ENCODE data around the gene CDC25A.
A peak's percentile ranks its signal among the peaks of the same experiment; 100 is the strongest.

CDC25A gene

DNA sequence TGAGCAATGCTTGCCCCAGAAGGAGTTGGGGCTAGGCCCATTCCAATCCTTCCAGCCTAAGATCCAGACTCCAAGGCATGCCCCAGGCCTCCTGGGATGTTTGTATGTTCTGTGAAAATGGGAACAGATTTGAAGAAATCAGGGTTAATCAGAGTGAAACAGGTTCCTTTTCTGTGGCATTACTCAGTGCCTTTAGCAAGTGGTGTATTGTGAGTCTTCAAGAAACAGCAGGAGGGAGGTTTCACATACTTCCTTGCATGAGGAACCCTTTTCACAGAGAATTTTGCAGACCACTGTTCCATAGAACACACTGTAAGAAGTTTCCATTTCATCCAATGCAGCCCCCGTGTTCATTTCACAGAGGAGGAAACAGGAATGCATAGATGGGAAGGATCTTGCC is 8.4 kb upstream of the CDC25A start:
- no peak for DNase-seq (ENCODE audit: low read depth in 3 of 3)

DNA sequence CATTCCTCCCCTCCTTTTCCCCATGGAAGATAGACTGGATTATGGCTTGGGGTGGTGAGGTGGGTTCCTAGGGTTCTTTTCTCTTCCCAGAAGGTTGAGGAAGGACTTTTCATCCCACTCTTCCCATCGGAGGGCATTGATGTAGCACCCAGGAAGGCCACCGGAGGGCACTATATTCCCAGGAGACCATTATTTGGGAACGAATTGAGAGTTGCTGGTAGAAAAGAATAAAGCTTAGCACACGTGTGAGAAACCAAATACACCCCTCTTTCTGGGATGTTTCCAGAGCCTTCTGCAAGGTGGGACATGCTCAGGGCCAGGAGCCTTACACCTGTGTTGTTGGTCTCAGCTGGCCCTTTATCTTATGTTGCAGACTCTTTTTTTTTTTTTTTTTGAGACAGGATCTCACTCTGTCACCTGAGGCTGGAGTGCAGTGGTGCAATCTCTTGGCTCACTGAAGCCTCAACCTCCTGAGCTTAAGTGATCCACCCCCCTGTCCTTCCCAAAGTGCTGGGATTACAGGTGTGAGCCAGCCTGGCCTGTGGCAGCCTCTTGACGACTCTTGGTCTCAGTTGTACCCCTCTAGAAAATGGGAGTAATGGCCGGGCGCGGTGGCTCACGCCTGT is 6.3 kb upstream of the CDC25A start:
- DNase-seq (ENCODE audit: low read depth in 3 of 3): peak in 1 of 3 experiments; percentile 23

DNA sequence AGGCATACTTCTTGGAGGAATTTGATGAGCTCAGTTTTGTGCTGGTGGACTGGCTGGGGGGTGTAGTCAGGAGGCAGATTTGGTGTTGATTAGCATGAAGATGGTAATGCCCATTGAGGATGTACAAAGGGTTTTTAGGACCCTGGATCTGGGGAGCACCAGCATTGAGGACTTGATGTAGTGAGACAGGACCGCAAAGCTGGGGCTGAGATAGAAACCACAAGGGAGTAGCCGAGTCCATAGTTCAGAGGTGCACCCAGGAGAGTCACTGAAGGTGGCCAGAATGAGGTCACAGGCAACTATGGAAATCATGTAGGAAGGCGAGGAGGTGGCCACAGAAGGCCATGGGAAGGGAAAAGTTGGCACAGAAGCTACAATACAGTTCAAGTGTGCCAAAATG is 2.7 kb upstream of the CDC25A start:
- no peak for DNase-seq (ENCODE audit: low read depth in 3 of 3)

DNA sequence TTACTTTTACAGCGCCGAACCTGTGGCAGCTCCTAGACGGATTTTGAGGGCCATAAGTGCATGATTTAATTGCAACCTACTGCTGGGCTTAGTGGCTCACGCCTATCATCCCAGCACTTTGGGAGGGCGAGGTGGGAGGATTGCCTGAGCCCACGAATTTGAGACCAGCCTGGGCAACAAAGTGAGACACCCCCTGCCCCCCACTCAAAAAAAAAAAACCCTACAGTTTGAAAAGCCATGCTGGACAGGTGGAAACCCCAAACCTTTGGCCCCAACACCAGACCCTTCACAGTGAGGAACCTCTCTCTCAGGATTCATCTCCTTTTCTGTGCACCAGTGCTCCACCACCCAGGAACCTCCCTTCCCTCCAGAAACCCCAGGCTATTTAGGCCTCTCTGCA is 1.1 kb upstream of the CDC25A start:
- no peak for DNase-seq (ENCODE audit: low read depth in 3 of 3)

- peak in 2 of 3 experiments; percentile 4 to 32 for DNase-seq (ENCODE audit: low read depth in 3 of 3)
Measured at GRCh38 chr3:48187579-48188265, 495 bp downstream of the CDC25A start.

GRCh38 chr3:48187301-48187578 is 977 bp downstream of the CDC25A start:
- DNase-seq (ENCODE audit: low read depth in 3 of 3): no peak

DNA sequence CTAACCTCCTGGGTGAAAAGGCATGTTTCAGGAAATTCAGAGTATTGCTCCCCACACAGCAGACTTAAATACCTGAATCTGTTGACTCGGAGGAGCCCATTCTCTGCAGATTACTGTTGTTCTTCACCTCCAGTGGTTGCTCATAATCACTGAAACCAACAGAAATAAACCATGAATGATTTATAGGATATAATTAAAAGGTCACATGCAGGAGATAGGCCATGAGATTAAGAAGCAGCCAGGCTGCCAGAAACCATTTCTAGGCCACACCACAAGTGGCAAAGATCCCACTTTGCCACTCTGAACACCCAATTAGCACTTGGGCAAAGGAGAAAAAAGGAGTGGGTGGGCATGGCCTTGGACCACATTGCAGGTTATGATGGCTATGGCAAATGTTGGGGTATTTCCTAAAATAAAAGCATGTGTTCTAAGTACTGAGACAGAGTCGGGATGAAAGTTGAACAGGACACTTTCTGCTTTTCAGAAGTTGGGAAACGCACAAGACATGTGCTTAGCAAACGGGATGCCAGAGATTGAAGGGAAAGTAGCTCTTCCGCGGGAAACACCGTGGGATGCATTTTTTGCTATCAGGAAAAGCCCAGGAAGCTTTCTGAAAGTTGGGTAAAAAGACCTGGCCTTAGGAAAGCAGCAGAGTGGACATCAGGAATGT is 1.5 kb downstream of the CDC25A start:
- no peak for DNase-seq (ENCODE audit: low read depth in 3 of 3)

- no peak for DNase-seq (ENCODE audit: low read depth in 3 of 3)
Measured at GRCh38 chr3:48185129-48185528, 3.1 kb downstream of the CDC25A start.

GRCh38 chr3:48184299-48184698 is 3.9 kb downstream of the CDC25A start:
- no peak for DNase-seq (ENCODE audit: low read depth in 3 of 3)

- no peak for DNase-seq (ENCODE audit: low read depth in 3 of 3)
Measured at GRCh38 chr3:48180531-48181253, 7.5 kb downstream of the CDC25A start.

GRCh38 chr3:48180021-48180420 is 8.2 kb downstream of the CDC25A start:
- DNase-seq (ENCODE audit: low read depth in 3 of 3): no peak

GRCh38 chr3:48178072-48178471 is 10.1 kb downstream of the CDC25A start:
- no peak for DNase-seq (ENCODE audit: low read depth in 3 of 3)

DNA sequence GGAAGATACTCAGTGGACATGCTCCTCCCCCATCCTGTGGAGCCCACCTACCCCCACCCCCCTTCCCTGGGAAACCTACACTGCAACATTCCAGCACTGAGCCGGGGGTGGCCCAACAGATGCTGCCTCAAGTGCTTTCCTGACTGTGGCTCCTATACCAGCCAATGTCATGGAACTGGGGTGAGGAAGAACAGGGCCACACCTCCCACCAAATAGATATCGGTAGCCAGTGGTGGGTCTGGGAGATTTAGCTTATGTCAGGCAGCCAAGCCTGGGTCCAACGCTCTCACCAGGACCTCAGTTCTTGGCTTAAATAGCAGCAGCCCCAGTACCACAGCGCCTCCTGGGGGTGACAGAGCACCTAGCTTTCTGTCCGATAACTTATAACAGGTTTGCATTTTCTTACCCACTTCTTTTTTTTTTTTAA is 30.3 kb downstream of the CDC25A start:
- DNase-seq (ENCODE audit: low read depth in 3 of 3): peak in 1 of 3 experiments; percentile 33

DNA sequence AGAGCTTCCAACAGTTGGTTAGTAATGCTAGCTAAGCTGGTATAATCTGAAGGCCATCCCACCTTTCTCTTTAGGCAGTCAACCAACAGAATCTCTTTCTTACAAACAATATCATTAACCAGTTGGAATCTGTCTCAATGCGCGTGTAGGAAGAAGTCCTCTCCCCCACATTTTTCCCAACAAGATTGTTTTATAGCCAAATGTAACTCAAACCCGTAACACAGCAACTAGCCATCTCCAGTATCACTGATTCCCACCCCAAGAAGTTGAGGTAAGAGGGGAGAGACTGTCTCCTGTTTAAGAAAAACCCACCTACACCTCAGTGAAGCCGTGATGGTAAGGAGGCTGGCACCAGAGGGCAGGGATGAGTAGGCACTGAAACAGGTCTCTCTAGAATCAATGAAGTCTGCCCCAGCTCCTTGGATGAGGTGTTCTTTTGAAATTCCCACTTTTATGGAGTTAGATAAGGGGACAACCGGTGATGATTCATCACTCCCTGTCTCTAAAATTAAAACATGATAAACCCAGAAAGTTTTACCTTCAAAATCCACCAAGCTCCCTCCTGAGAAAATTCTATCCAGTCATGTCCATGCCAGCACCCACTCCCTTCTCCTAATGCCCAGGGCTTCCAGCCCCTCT is 30.9 kb downstream of the CDC25A start:
- DNase-seq (ENCODE audit: low read depth in 3 of 3): no peak

- no peak for DNase-seq (ENCODE audit: low read depth in 3 of 3)
Measured at GRCh38 chr3:48156163-48156562, 32.1 kb downstream of the CDC25A start.

DNA sequence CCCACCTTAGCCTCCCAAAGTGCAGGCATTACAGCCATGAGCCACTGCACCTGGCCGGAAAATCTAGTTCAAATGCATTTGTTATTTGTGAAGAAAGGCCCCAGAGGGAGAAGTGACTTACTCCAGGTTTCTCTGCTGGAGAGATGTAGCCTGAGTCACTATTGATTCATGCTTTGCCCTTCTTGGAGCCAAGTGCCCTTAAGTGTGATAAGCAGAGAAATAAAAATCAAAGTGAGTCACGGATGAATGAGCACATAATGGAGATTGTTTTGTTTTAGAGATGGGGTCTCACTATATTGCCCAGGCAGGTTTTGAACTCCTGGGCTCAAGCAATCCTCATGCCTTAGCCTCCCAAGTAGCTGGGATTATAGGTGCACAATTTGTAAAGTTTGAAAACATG is 33.1 kb downstream of the CDC25A start:
- DNase-seq (ENCODE audit: low read depth in 3 of 3): no peak

- DNase-seq (ENCODE audit: low read depth in 3 of 3): no peak
Measured at GRCh38 chr3:48151807-48152427, 36.3 kb downstream of the CDC25A start.

DNA sequence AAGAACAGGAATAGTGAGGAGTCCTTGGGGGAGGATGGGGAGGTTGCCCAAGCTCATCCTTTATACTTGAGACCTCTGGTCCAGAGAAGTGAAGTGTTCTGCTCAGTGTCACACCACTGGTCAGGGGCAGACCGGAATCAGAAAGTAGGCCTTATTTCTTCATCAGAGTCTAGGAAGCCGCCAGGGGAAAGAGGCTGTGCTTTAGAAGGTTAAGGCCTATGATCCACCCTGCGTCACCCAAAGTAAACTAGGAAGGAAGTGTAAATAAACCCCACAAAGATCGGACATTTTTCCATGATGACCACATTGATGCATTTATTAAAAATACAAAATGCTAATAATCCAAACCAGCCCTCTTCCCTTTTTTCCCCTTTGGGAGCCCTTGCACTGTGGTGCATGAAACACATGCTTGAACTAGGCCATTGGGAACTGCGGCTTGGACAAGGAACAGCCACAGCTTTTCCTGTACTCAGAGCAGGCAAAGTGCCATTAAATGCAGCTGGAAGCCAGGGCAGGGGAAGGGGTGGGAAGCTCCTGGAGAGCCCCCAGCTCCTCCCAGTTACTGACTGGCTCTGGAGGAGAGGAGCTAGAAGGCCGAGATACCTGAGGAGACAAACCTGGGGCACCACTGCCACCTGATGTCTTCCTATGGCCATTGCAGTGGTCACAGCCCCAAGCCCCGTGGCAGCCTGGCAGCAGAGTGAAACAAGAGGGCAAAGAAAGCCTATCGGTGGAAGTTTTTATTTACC is 37.0 kb downstream of the CDC25A start:
- DNase-seq (ENCODE audit: low read depth in 3 of 3): peak; percentile 9 to 61 (median 17)

DNA sequence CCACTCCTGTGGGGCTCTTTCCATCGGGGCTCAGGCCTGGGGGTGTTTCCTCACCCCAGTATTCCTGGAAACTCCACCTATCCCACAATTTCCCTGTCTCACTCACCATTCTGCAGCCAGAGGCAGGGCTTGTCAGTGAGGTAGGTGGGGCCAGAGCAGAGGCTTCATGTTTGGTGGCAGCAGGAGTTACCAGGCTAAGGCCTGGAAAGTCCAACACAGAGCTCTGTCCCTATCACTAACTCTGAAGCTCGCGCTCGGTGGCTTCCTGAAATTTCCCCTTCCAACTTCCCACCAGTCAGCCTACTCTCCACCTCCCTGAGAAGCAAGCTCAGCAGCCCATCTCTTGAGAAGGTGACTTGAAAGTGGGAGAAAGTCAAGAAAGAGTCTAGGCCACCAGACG is 44.2 kb downstream of the CDC25A start:
- no peak for DNase-seq (ENCODE audit: low read depth in 3 of 3)

DNA sequence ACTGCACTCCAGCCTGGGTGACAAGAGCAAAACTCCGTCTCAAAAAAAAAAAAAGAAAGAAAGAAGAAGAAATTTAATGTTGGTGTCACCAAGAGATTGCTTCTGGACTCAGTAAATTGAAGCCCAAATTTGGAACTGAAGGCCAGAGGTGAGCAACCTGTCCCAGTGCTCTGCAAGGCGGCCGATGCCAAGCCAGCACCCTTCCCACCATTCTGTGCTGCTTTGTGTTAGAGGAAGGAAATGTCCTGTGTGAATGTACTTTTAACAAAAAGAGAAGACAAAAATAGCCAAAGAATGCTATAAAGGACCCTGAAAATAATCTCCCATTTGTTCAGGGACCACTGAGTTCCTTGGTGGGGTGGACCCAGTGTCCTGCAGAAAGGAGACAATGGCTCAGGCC is 44.6 kb downstream of the CDC25A start:
- DNase-seq (ENCODE audit: low read depth in 3 of 3): no peak

GRCh38 chr3:48142316-48142870 is 45.8 kb downstream of the CDC25A start:
- DNase-seq (ENCODE audit: low read depth in 3 of 3): no peak

All from stimulated activated CD4-positive, alpha-beta T cell treated with anti-CD3 and anti-CD28 coated beads, TNF-alpha, amount 100 ng/mL, for 24 hours (primary cell).